PC-9 (cell line): ENCODE measurements around the gene YPEL5.

Experiments
- CTCF ChIP-seq: fragments of 200-600 bp; sonication (generic); conservative IDR thresholded peaks from 2 replicates; pipeline ENCODE4 v1.6.1; 2017; ENCODE audit warnings: mixed run types, antibody characterized with exemption, mild to moderate bottlenecking, moderate library complexity
- EZH2 ChIP-seq: fragments of 200-600 bp; sonication (generic); IDR thresholded peaks from 2 replicates; pipeline ENCODE4 v1.8.0; 2017; ENCODE audit warnings: antibody characterized with exemption, low read depth

- TF ChIP-seq CTCF (no peak), EZH2 (no peak)
Observed at GRCh38 chr2:30149513-30149912, 2.7 kb downstream of the YPEL5 start.
